Activated T-cell treated with anti-CD3 and anti-CD28 coated beads, Interleukin-2, amount 50 U/mL, for 72 hours (primary cell): ENCODE data around the gene CBLN2. TPM values are rescaled to one million over a fixed set of nuclear protein-coding genes. Genes with fewer than 3 reads are reported as not detected.

Experiments used
- ATAC-seq, 2 donors: fragments of 150-1000 bp; cut with Tn5 transposase; replicated peaks in 1 of 2; 2 replicates each; pipeline ENCODE4 v1.10.0; 2021; ENCODE audit warnings: moderate library complexity in 2 of 2, mild to moderate bottlenecking in 1 of 2
- DNase-seq, 2 donors: peaks; one replicate each; pipeline ENCODE4 v3.0.0; 2021 to 2022; ENCODE audit warnings: mixed read lengths in 1 of 2
- H3K27ac Mint-ChIP-seq: one replicate; pipeline ENCODE4 v1.8.0; 2022; ENCODE audit warnings: mild to moderate bottlenecking, moderate library complexity, mixed read lengths
- H3K27me3 Mint-ChIP-seq: one replicate; pipeline ENCODE4 v1.8.0; 2022; ENCODE audit warnings: low read depth, mixed read lengths
- H3K36me3 Mint-ChIP-seq, 2 donors: one replicate each; pipeline ENCODE4 v1.8.0; 2022; ENCODE audit warnings: mixed read lengths in 2 of 2, mild to moderate bottlenecking in 1 of 2; ENCODE audit not compliant: insufficient read depth in 2 of 2
- H3K4me1 Mint-ChIP-seq: one replicate; pipeline ENCODE4 v1.8.0; 2022; ENCODE audit warnings: low read depth, mixed read lengths
- H3K4me3 Mint-ChIP-seq, 2 donors: one replicate each; pipeline ENCODE4 v1.8.0; 2022; ENCODE audit warnings: mild to moderate bottlenecking in 2 of 2, mixed read lengths in 2 of 2, moderate library complexity in 2 of 2
- H3K9me3 Mint-ChIP-seq, 2 donors: one replicate each; pipeline ENCODE4 v1.8.0; 2022; ENCODE audit warnings: mixed read lengths in 2 of 2
- total RNA-seq, 2 donors: library from RNA; stranded (reverse); gene quantifications; one replicate each; pipeline ENCODE4 v1.2.3, GENCODE V29; 2022

Gene CBLN2
- total RNA-seq, 2 donors from 2014 or later = not detected

- DNase-seq = no peak
- H3K4me3 Mint-ChIP-seq = no peak overlapping the region
- H3K27ac Mint-ChIP-seq = no peak overlapping the region
- H3K4me1 Mint-ChIP-seq = no peaks in the 10 kb centered on the region
- no peaks in the 10 kb centered on the region for H3K9me3 Mint-ChIP-seq
- H3K36me3 Mint-ChIP-seq = no peaks in the 10 kb centered on the region
- no peak for ATAC-seq
- H3K27me3 Mint-ChIP-seq = no peaks in the 10 kb centered on the region
Observed at GRCh38 chr18:72530622-72531021, 13.5 kb downstream of the CBLN2 start.

- H3K27ac Mint-ChIP-seq = no peak overlapping the region
Observed at GRCh38 chr18:72504866-72505265, 39.3 kb downstream of the CBLN2 start.

GRCh38 chr18:72502671-72503431 is 41.3 kb downstream of the CBLN2 start:
- no peak overlapping the region for H3K4me3 Mint-ChIP-seq
- no peaks in the 10 kb centered on the region for H3K4me1 Mint-ChIP-seq
- no peaks in the 10 kb centered on the region for H3K27me3 Mint-ChIP-seq
- H3K9me3 Mint-ChIP-seq = peaks cover under 1 to 2% of the 10 kb centered on the region in 2 donors
- H3K36me3 Mint-ChIP-seq = peaks cover 0 to 2% of the 10 kb centered on the region in 2 donors
- ATAC-seq = no peak
- no peak for DNase-seq
- no peak overlapping the region for H3K27ac Mint-ChIP-seq

More at GRCh38 chr18:72504866-72505265, 39.3 kb downstream of the CBLN2 start:
- Mint-ChIP-seq H3K36me3 (peaks cover 0 to 2% of the 10 kb centered on the region in 2 donors), H3K9me3 (peaks cover 0 to 2% of the 10 kb centered on the region in 2 donors), H3K27me3 (no peaks in the 10 kb centered on the region), H3K4me1 (no peaks in the 10 kb centered on the region), H3K4me3 (no peak overlapping the region)
- no peak for DNase-seq
- ATAC-seq = no peak

GRCh38 chr18:72492497-72492896 is 51.6 kb downstream of the CBLN2 start:
- ATAC-seq (no peak), DNase-seq (no peak)
- Mint-ChIP-seq H3K27ac (no peak overlapping the region), H3K9me3 (no peaks in the 10 kb centered on the region), H3K4me3 (no peak overlapping the region), H3K27me3 (no peaks in the 10 kb centered on the region), H3K36me3 (no peaks in the 10 kb centered on the region), H3K4me1 (no peaks in the 10 kb centered on the region)
